GM21723 (cell line): ENCODE data around the gene MRPL18.

Source experiments
- ATAC-seq: cut with Tn5 transposase; IDR thresholded peaks from one replicate; pipeline ENCODE4 v1.9.1; 2021; ENCODE audit warnings: mild to moderate bottlenecking, moderate library complexity; ENCODE audit not compliant: unreplicated experiment

The MRPL18 gene

GRCh38 chr6:159838020-159838744 is 47.9 kb downstream of the MRPL18 start:
- ATAC-seq = no peak

GRCh38 chr6:159842035-159842434 is 51.8 kb downstream of the MRPL18 start:
- ATAC-seq = no peak

DNA sequence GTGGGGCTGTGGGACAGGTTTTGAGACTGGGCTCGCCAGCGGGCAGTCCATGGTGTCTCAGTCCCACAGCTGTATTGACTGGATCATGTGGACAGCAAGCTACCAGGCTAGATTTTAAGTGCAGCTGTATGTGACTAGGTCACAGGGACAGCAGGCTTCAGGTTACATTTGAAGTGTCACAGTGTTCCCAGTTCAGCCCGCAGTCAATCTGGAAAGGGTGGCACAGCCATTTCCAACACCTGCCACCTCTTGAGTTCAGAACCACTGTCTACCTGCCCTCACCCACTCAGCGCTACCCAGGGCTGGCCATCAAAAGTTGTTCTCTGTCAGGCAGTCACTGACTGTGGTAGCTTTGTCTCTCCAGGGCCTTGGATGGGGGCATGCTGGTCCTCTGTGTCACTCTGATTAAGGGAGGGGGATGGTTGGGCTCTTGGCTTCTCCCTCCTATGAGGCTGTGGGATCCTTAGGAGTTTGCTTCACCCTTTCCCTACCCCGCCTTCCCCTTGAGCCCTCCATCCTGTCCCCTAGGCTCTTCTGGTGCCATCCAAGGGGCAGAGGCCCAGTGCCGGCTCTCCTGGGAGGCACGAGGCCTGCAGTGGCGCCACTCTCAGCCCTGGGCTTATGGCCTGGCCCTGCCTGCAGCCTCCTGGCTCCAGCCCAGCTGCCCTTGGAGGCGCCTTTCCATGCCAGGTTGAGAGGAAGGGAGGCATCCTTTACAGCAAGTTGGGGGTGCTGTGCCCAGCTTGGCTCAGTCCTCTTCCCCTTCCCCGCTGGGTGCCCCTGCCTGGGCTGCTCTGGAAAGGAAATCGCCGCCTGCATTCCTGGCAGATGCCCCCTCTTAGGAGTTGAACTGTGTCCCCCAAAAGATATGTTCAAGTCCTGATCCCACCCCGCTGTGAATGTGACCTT is 54.7 kb downstream of the MRPL18 start:
- ATAC-seq = no peak
